ENCODE results near the gene NRIP1.

GRCh38 chr21:15026370-15026769 is 38.4 kb downstream of the NRIP1 start:
- TF ChIP-seq CTCF (optimal IDR thresholded peaks at IDR 0.05 in 1 of 3, IDR thresholded peaks at IDR 0.05 in 1 of 3, conservative IDR thresholded peaks at IDR 0.05 in 1 of 3; ENCODE audit: extremely low read depth in 1 of 3, insufficient read depth in 2 of 3, low read length in 3 of 3) (no peak), EZH2 (IDR thresholded peaks at IDR 0.05; ENCODE audit: low read length) (no peak)
